GM12878 (cell line): ENCODE results near the gene DHX16. TPM values are rescaled to one million over a fixed set of nuclear protein-coding genes. Genes with fewer than 3 reads are reported as not detected.
A peak's percentile ranks its signal among the peaks of the same experiment; 100 is the strongest.

Experiments
- ATAC-seq: fragments of 200-7000 bp; cut with Tn5 transposase; 3 replicates; pipeline ENCODE4 v1.9.1; 2020; ENCODE audit warnings: mild to moderate bottlenecking, moderate library complexity
- BruUV-seq: library from RNA; stranded (reverse); fragments of 400-500 nt; replicated peaks from 2 replicates; lab custom pipeline; 2021; lab: Mats Ljungman, UMichigan
- CTCF ChIA-PET: fragments of 300-600 bp; sonication (Branson Sonifier 250); formaldehyde crosslinking; extraction: SDS; loops from one replicate; lab custom pipeline; 2021; ENCODE audit warnings: inconsistent platforms; lab: Yijun Ruan, JAX
- POLR2A ChIA-PET: fragments of 350-600 bp; formaldehyde crosslinking; extraction: SDS; loops from one replicate; lab custom pipeline; 2021; ENCODE audit warnings: inconsistent platforms; lab: Charles Lee
- RAD21 ChIA-PET: fragments of 300-600 bp; sonication (Branson Sonifier 250); formaldehyde crosslinking; loops from one replicate; lab custom pipeline; 2023; ENCODE audit warnings: antibody characterized with exemption; ENCODE audit not compliant: unreplicated experiment; lab: Charles Lee
- SMC1A ChIA-PET: fragments of 300-600 bp; sonication (Branson Sonifier 250); formaldehyde crosslinking; loops from one replicate; lab custom pipeline; 2023; ENCODE audit not compliant: unreplicated experiment, uncharacterized antibody; lab: Charles Lee
- DNase-seq: peaks from one replicate; pipeline ENCODE4 v3.0.0-alpha.2; 2011; ENCODE audit warnings: low read depth, low spot score
- FAIRE-seq: peaks from 3 replicates; lab custom pipeline; 2011; peaks lifted over from hg19 to GRCh38; lab: Jason Lieb, UNC
- H2AFZ ChIP-seq: 2 replicates; pipeline ENCODE4 v1.6.0; 2011; ENCODE audit warnings: low read depth, low read length, control low read depth; ENCODE audit not compliant: control insufficient read depth
- H3K27ac ChIP-seq: 2 replicates; pipeline ENCODE4 v1.5.1; 2011; ENCODE audit warnings: control low read depth; ENCODE audit not compliant: control insufficient read depth, insufficient read depth
- H3K27me3 ChIP-seq, 2 experiments: replicated peaks in 1 of 2; 2 replicates each; pipeline versions ENCODE4 v1.6.0 to v1.6.1; 2011; ENCODE audit warnings: low read length in 1 of 2; ENCODE audit not compliant: control insufficient read depth in 2 of 2, insufficient read depth in 2 of 2
- H3K36me3 ChIP-seq, 2 experiments: 2 replicates each; pipeline ENCODE4 v1.5.1; 2011; ENCODE audit warnings: low read length in 1 of 2; ENCODE audit not compliant: control insufficient read depth in 2 of 2, insufficient read depth in 2 of 2
- H3K4me1 ChIP-seq: 2 replicates; pipeline ENCODE4 v1.6.1; 2011; ENCODE audit warnings: mild to moderate bottlenecking, low read length, moderate library complexity, mixed read lengths; ENCODE audit not compliant: control insufficient read depth, insufficient read depth
- H3K4me2 ChIP-seq: 2 replicates; pipeline ENCODE4 v1.6.0; 2011; ENCODE audit warnings: control low read depth; ENCODE audit not compliant: control insufficient read depth, insufficient read depth
- H3K4me3 ChIP-seq: fragments of 200-600 bp; sonication (generic); 2 replicates; pipeline ENCODE4 v1.5.1; 2016
- H3K79me2 ChIP-seq: 2 replicates; pipeline ENCODE4 v1.6.0; 2011; ENCODE audit warnings: low read length; ENCODE audit not compliant: control insufficient read depth, insufficient read depth
- H3K9ac ChIP-seq: 2 replicates; pipeline ENCODE4 v1.8.0; 2011; ENCODE audit warnings: low read length, control low read depth, mixed read lengths; ENCODE audit not compliant: control insufficient read depth, insufficient read depth
- H3K9me3 ChIP-seq: replicated peaks from 3 replicates; pipeline ENCODE4 v1.5.1; 2011; ENCODE audit warnings: mild to moderate bottlenecking, low read length; ENCODE audit not compliant: control insufficient read depth, insufficient read depth
- H4K20me1 ChIP-seq: 2 replicates; pipeline ENCODE4 v1.6.0; 2011; ENCODE audit not compliant: control insufficient read depth, insufficient read depth
- ATF7 ChIP-seq: fragments of 450-650 bp; IDR thresholded peaks from 2 replicates; pipeline ENCODE4 v1.6.1; 2016; ENCODE audit warnings: low read depth, mild to moderate bottlenecking
- BCL11A ChIP-seq: IDR thresholded peaks from 2 replicates; pipeline ENCODE4 v1.6.1; 2011; ENCODE audit warnings: low read depth, low read length
- CBFB ChIP-seq: IDR thresholded peaks from 2 replicates; pipeline ENCODE4 v1.6.1; 2016; ENCODE audit warnings: antibody characterized with exemption, low read depth
- CHD2 ChIP-seq: IDR thresholded peaks from 2 replicates; pipeline ENCODE4 v1.6.1; 2011; ENCODE audit warnings: low read depth, low read length, improper control_type of control experiment, borderline replicate concordance
- CUX1 ChIP-seq: IDR thresholded peaks from 2 replicates; pipeline ENCODE4 v1.6.1; 2012; ENCODE audit warnings: improper control_type of control experiment, low read depth, low read length; ENCODE audit not compliant: insufficient replicate concordance
- FOXM1 ChIP-seq: IDR thresholded peaks from 2 replicates; pipeline ENCODE4 v1.6.1; 2012; ENCODE audit warnings: low read depth, mild to moderate bottlenecking, inconsistent platforms, low read length, moderate library complexity
- HDGF ChIP-seq: fragments of 450-650 bp; IDR thresholded peaks from 2 replicates; pipeline ENCODE4 v1.6.1; 2016; ENCODE audit warnings: antibody characterized with exemption
- IKZF2 ChIP-seq, 2 experiments: fragments of 450-650 bp; IDR thresholded peaks; 2 replicates each; pipeline ENCODE4 v1.6.1; 2017; ENCODE audit warnings: mild to moderate bottlenecking in 2 of 2, moderate library complexity in 2 of 2
- JUNB ChIP-seq: IDR thresholded peaks from 2 replicates; pipeline ENCODE4 v1.6.1; 2016; ENCODE audit warnings: antibody characterized with exemption, mild to moderate bottlenecking
- NBN ChIP-seq: fragments of 450-650 bp; IDR thresholded peaks from 2 replicates; pipeline ENCODE4 v1.6.1; 2016
- NR2C2 ChIP-seq: IDR thresholded peaks from 2 replicates; pipeline ENCODE4 v1.6.1; 2011; ENCODE audit warnings: borderline replicate concordance, low read depth; ENCODE audit not compliant: control insufficient read depth, insufficient read length
- PAX8 ChIP-seq: fragments of 450-650 bp; IDR thresholded peaks from 2 replicates; pipeline ENCODE4 v1.6.1; 2017; ENCODE audit warnings: mild to moderate bottlenecking, moderate library complexity
- POLR2A ChIP-seq: IDR thresholded peaks from 2 replicates; pipeline ENCODE4 v1.6.1; 2011; ENCODE audit warnings: low read depth, mild to moderate bottlenecking, low read length
- POLR2AphosphoS2 ChIP-seq: IDR thresholded peaks from 2 replicates; pipeline ENCODE4 v1.6.1; 2011; ENCODE audit warnings: low read depth, mild to moderate bottlenecking, low read length, improper control_type of control experiment, moderate library complexity
- POLR2AphosphoS5 ChIP-seq: IDR thresholded peaks from 2 replicates; pipeline ENCODE4 v1.6.1; 2011; ENCODE audit warnings: mild to moderate bottlenecking, low read length, inconsistent platforms
- RAD51 ChIP-seq: fragments of 450-650 bp; IDR thresholded peaks from 2 replicates; pipeline ENCODE4 v1.6.1; 2016; ENCODE audit warnings: moderate library complexity, mild to moderate bottlenecking, inconsistent platforms
- RB1 ChIP-seq: fragments of 450-650 bp; formaldehyde crosslinking; IDR thresholded peaks from 2 replicates; pipeline ENCODE4 v1.6.1; 2017; ENCODE audit warnings: mild to moderate bottlenecking, borderline replicate concordance
- SPI1 ChIP-seq: IDR thresholded peaks from 2 replicates; pipeline ENCODE4 v1.6.1; 2011; ENCODE audit warnings: low read depth, mild to moderate bottlenecking, low read length, moderate library complexity, borderline replicate concordance; ENCODE audit not compliant: insufficient read depth
- TCF12 ChIP-seq: IDR thresholded peaks from 2 replicates; pipeline ENCODE4 v1.6.1; 2011; ENCODE audit warnings: low read depth, mild to moderate bottlenecking, low read length
- YY1 ChIP-seq: IDR thresholded peaks from 2 replicates; pipeline ENCODE4 v1.6.1; 2011; ENCODE audit warnings: low read depth, mild to moderate bottlenecking, low read length
- WGBS: methylation state at CpG from one replicate; pipeline ENCODE4 v1.1.6; 2016; ENCODE audit warnings: low lambda C conversion rate; ENCODE audit not compliant: insufficient replicate concordance, insufficient coverage; ENCODE audit errors: missing lambda C conversion rate; 5-methylcytosine and 5-hydroxymethylcytosine counted together
- in situ Hi-C: fragments of 300-500 bp; cut with MboI; formaldehyde crosslinking; loops from 9 replicates; pipeline ENCODE4 v1.14.3; 2018; ENCODE audit warnings: mixed read lengths
- intact Hi-C: fragments of 100-400 bp; cut with micrococcal nuclease; formaldehyde crosslinking; loops from one replicate; pipeline ENCODE4 v1.14.2; 2022; ENCODE audit not compliant: unreplicated experiment
- polyA plus RNA-seq, 11 experiments: library from polyadenylated mRNA; depleted of rRNA in 4 of 11; unstranded in 6 of 11; stranded (reverse) in 5 of 11; fragments of >200 nt; fragmentation: Nextera tagmentation in 4 of 11; fragmentation: Illumina TruSeq in 1 of 11; extraction: Ambion mirVana in 4 of 11; extraction: Trizol in 1 of 11; gene quantifications; 1 replicate in 1 of 11; 2 replicates in 10 of 11; pipeline versions ENCODE4 v1.2.1 to v1.2.3, GENCODE V29; 2011 to 2016; ENCODE audit warnings: inconsistent platforms in 2 of 11, missing spikeins in 2 of 11, low read depth in 1 of 11
- total RNA-seq, 4 experiments: library from RNA; depleted of rRNA in 3 of 4; stranded (reverse); fragments of >200 nt in 3 of 4; fragmentation: Illumina TruSeq in 1 of 4; extraction: Trizol in 1 of 4; gene quantifications; 2 replicates each; pipeline versions ENCODE4 v1.2.1 to v1.2.3, GENCODE V29; 2013 to 2021

DHX16 gene
- total and polyA plus RNA-seq, 10 of the 15 experiments (the other 5 are each of a cell fraction or from before 2014, with no cell fraction given): 10.1 to 41.4 (median 38.3) TPM

DNA sequence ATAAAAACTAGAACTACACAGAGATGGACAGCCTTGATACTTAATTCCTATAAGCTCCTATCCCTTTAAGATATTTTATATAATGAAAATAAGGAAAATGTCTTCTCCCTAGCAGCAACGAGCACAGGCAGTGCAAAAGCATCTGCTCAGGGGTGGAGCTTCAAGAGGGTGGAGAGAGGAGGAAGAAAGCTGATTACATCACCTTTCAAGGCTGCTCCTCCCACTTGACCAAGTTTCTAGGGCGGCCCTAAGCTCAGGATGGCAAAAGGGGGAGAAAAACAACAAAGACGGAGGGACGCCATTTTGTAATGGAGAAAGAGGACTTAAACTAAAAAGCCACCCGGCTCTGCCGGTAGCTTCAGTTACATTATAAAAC is 58.0 kb downstream of the DHX16 start:
- 0% methylated on average over 6 of the region's 6 CpGs for WGBS
- Histone ChIP-seq H3K4me3 (peak overlapping the region; percentile 75), H3K27me3 (no peaks in the 10 kb centered on the region), H3K36me3 (peaks cover 3 to 35% of the 10 kb centered on the region in 2 experiments), H3K4me2 (peak overlapping the region; percentile 94), H3K27ac (peak overlapping the region; percentile 99), H2AFZ (no peak overlapping the region), H3K79me2 (peaks cover 62% of the 10 kb centered on the region), H3K9ac (peak overlapping the region; percentile 100), H3K4me1 (peaks cover 3% of the 10 kb centered on the region), H3K9me3 (no peaks in the 10 kb centered on the region; the same call in 2 of the 3 replicates), H4K20me1 (0 out of 2 replicates have a peak, but pooled peaks cover 6% of the 10 kb centered on the region)
- no TSS peak for BruUV-seq
- intact Hi-C loops (no loop called here), in situ Hi-C loops (loop anchor here (5.0 kb wide), 1 partner anchor 102 kb away; the partner anchor contains the start of gene MDC1)
- peak; percentile 90 for DNase-seq
- CTCF ChIA-PET: interaction anchor here (0.7 to 4.2 kb wide), 17 partner anchors 17 to 880 kb away, joined by 3 to 41 read pairs (median 5); partner anchors contain the start of gene ABCF1
- RAD21 ChIA-PET: interaction anchor here (0.7 to 2.4 kb wide), 13 partner anchors 16 to 299 kb away, joined by 3 to 8 read pairs (median 4); partner anchors contain the start of genes DDR1 and VARS2
- ATAC-seq: peak; percentile 79
- SMC1A ChIA-PET: interaction anchor here (0.6 to 3.5 kb wide), 19 partner anchors 14 to 299 kb away, joined by 3 to 19 read pairs (median 4); partner anchors contain the start of genes DHX16, PRR3 and VARS2
- FAIRE-seq: peak; percentile 95
- POLR2A ChIA-PET: interaction anchor here (0.5 to 3.1 kb wide), 40 partner anchors 8 to 1989 kb away, joined by 3 to 16 read pairs (median 4); partner anchors contain the start of genes ABCF1, GNL1, GTF2H4 and MDC1
- peak; percentile 85 for TF ChIP-seq POLR2A
- TF ChIP-seq RB1: 0 out of 2 replicates have a peak, but pooled peaks have one; percentile 11
- TF ChIP-seq CHD2: 0 out of 2 replicates have a peak, but pooled peaks have one; percentile 22
- TF ChIP-seq ATF7: peak; percentile 99
- no peak for TF ChIP-seq SPI1
- TF ChIP-seq IKZF2 (IDR thresholded peaks at IDR 0.05): no peak
- no peak for TF ChIP-seq BCL11A
- TF ChIP-seq FOXM1: 0 out of 2 replicates have a peak, but pooled peaks have one; percentile 0
- TF ChIP-seq CBFB: peak; percentile 54; the same call in 1 of the 2 replicates
- peak; percentile 69 for TF ChIP-seq POLR2AphosphoS2
- no peak for TF ChIP-seq NR2C2
- peak; percentile 38; the same call in 1 of the 2 replicates for TF ChIP-seq NBN
- peak; percentile 39; the same call in 1 of the 2 replicates for TF ChIP-seq TCF12
- TF ChIP-seq CUX1: peak; percentile 20
- peak; percentile 95; the same call in 1 of the 2 replicates for TF ChIP-seq PAX8
- peak; percentile 7; the same call in 1 of the 2 replicates for TF ChIP-seq RAD51
- TF ChIP-seq POLR2AphosphoS5: peak; percentile 42
- peak; percentile 94 for TF ChIP-seq YY1
- TF ChIP-seq JUNB: peak; percentile 14; the same call in 1 of the 2 replicates
- 0 out of 2 replicates have a peak, but pooled peaks have one; percentile 11 for TF ChIP-seq HDGF
